GM15510 (cell line): ENCODE data around the gene CSF2RB.

ENCODE experiments used
- POLR2A ChIP-seq: IDR thresholded peaks from 3 replicates; pipeline ENCODE4 v1.6.1; 2011; ENCODE audit warnings: borderline replicate concordance; ENCODE audit not compliant: insufficient read length; ENCODE audit errors: extremely low read depth

The CSF2RB gene

GRCh38 chr22:36879775-36880174 lies 33.7 kb upstream of the CSF2RB start:
- TF ChIP-seq POLR2A = no peak

DNA sequence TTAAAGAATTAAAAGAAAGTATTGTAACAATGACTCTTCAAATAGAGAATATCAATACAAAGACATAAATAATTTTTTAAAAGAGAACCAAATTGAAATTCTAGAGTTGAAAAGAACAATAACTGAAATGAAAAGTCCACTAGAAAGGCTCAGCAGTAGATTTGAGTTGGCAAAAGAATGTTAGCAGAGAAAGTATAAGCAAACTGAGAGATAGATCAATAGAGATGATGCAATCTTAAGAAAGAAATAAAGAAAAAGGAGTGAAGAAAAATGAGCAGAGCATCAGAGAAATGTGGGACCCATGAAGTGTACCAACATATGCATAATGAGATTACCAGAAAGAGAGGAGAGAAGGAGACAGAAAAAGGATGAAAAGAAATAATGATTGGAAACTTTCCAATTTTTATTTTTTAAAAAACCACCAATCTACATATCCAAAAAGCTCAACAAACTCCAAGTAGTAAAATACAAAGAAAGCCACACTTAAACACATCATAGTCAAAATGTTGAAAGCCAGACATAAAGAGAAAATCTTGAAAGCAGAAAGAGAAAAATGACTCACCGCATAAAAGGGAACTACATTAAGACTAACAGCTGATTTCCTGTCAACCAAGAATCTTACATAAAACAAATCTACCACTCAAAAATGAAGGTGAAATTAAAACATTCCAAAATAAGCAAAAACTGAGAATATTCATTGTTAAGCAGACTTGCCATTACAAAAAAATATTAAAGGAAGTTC lies 31.8 kb upstream of the CSF2RB start:
- TF ChIP-seq POLR2A = no peak

- no peak for TF ChIP-seq POLR2A
Observed at GRCh38 chr22:36884349-36885158, 28.9 kb upstream of the CSF2RB start.

DNA sequence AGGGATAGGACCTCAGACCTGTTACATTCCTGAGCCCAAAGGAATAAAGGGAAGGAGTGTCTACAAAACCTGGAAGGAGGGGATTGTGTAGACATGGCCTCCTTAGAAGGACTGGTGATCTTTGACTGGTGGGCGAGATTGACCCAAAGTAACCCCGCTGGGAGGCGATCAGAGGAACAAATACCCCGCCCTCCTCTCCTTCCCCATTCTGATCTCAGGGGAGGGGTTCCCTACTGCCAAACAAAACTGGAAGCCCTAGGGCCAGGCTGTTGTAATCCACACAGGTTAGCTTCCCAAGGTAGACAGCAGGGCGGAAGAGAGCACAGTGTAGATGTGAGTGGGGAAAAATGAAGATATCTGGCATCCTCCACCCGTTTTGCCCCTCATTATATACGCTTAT lies 28.0 kb upstream of the CSF2RB start:
- no peak for TF ChIP-seq POLR2A

DNA sequence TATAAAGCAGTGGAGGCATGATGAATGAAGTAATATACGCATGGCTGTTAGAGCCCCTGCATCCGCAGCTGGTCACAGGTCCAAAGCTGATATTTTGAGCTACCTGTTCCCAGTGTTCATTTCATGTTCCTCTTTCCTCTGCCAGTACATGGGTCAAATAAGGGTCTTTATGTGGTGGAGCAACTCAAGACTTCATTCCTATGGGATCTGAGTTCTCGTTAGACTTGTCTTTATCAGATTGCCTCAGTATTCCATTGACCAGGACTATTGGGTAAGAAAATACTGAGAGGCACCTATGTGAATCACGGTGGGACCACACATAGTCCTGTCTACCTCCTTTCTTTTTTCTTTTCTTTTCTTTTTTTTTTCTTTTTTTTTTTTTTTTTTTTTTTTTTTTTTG lies 27.4 kb upstream of the CSF2RB start:
- no peak for TF ChIP-seq POLR2A

GRCh38 chr22:36887162-36887561 lies 26.3 kb upstream of the CSF2RB start:
- TF ChIP-seq POLR2A = no peak

DNA sequence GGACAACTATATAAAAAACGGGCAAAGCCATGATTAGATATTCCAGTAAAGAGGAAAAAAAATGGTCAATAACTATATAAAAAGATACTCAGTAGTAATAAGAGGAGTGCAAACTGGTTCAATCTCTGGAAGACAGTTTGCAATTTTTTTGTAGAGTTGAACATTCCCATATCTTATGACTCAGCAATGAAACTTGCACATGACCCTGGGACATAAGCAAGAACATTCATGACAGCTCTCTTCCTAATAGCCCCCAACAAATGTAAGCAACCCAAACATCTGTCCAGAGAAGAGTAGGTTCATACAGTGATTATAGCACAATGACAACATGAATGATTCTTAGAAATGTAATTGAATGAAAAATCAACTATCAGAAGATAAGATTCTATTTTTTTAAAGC lies 21.8 kb upstream of the CSF2RB start:
- TF ChIP-seq POLR2A = no peak

DNA sequence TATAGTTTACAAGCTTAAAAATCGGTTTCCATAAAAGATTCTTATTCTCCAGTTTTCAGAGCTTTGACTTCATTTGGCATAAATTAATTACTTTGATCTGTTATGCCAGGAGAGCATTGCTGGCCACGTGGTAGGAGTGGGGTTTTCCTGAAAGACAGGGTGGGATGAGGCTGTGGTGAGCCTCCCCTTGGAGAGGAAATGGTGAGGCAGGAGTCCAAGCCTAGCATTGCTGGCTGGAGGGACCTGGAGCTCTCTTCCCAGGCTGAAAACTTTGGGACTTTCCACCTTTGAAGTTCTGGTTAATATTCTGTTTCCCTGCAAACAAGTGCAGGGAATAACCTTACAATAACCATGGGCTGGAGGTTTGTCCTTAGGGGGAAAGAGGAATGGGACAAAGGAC lies 21.1 kb upstream of the CSF2RB start:
- TF ChIP-seq POLR2A = no peak

- no peak for TF ChIP-seq POLR2A
Observed at GRCh38 chr22:36893262-36893661, 20.2 kb upstream of the CSF2RB start.

DNA sequence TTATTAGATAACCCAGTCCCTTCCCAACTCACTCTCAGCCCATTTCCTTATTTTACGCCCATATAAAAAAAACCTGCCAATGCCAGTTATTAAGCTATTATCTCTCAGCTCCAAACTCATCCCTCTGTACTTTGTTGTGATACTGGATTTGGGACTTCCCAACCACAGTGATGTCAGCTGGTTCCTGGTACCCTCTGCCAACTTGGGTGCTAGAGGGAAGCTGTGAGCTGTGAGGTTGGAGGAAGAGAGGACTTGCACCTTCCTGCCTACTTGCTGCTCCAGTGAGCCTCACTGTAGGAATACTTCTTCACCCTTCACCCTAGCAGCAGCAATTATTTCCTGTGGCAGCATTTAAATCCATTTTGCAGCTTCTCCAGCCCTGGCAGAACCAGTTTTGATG lies 19.2 kb upstream of the CSF2RB start:
- TF ChIP-seq POLR2A = no peak

- TF ChIP-seq POLR2A = no peak
Observed at GRCh38 chr22:36897611-36898010, 15.8 kb upstream of the CSF2RB start.

GRCh38 chr22:36898690-36899089 lies 14.7 kb upstream of the CSF2RB start:
- no peak for TF ChIP-seq POLR2A

- TF ChIP-seq POLR2A = no peak
Observed at GRCh38 chr22:36899498-36899897, 13.9 kb upstream of the CSF2RB start.

DNA sequence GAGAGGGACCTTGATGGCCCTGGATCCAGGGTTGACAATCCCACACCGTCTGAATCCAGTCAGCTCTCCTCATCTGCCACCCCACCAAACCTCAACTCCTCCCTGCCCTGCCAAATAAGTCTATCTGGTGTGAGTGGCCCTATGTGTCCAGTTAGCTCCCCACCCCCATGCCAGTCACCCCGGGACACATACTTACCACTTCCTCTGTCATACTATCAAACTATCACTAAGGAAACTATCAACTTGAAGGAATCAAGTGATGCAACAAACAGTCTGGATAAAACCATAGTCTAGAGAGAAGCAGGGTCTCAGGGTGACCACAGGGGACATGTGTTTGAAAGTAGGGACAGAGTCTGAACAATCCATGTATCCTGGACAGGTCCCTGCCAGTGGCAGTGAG lies 13.2 kb upstream of the CSF2RB start:
- TF ChIP-seq POLR2A = no peak

DNA sequence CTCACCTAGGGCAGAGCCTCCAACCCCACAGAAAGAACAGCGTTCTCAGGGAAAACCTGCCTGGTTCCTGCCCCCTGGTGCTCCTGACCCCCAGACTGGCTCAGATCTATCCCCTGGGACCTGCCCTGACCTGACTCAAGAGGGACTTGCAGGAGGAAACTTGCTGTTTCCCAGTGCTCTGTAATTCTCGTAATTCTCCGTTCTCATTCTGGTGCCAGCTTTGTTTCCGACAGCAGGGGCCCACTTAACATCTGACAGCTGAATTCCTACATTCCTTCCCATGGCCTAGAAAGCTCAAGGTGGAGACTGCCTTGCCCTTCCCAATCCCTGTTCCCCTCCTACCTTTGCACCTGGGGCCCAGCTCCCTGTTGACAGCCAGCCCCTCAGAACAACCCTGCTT lies 12.5 kb upstream of the CSF2RB start:
- no peak for TF ChIP-seq POLR2A
